Prostate gland (tissue), 2 donors: ENCODE measurements around the gene FBXO45. TPM values are rescaled to one million over a fixed set of nuclear protein-coding genes. Genes with fewer than 3 reads are reported as not detected.
"Not testable (repeated sequence)": the region's sequence is repeated elsewhere in the genome, so short reads cannot be mapped to it uniquely, and the experiment has no call there.

Source experiments
- DNase-seq: peaks from one replicate; pipeline ENCODE4 v3.0.0-alpha.2; 2019; ENCODE audit warnings: low spot score
- H3K27ac ChIP-seq, 2 donors: fragments of 200-600 bp; sonication (generic); 2 replicates each; pipeline ENCODE4 v1.5.1; 2017 to 2019
- H3K27me3 ChIP-seq: fragments of 200-600 bp; sonication (generic); replicated peaks from 2 replicates; pipeline ENCODE4 v1.5.1; 2019; ENCODE audit not compliant: insufficient read depth
- H3K36me3 ChIP-seq, 2 donors: fragments of 200-600 bp; sonication (generic); 1 replicate in 1 of 2; 2 replicates in 1 of 2; pipeline versions ENCODE4 v1.5.1 to v1.8.1; 2017 to 2019
- H3K4me1 ChIP-seq: fragments of 200-600 bp; sonication (generic); replicated peaks from 2 replicates; pipeline ENCODE4 v1.5.1; 2019
- H3K4me3 ChIP-seq, 2 donors: fragments of 200-600 bp; sonication (generic); 2 replicates each; pipeline ENCODE4 v1.5.1; 2017 to 2019
- H3K9me3 ChIP-seq: fragments of 200-600 bp; sonication (generic); 2 replicates; pipeline ENCODE4 v1.5.1; 2017
- POLR2A ChIP-seq: fragments of 450-650 bp; IDR thresholded peaks from one replicate; pipeline ENCODE4 v1.6.1; 2016; ENCODE audit warnings: antibody characterized with exemption, mild to moderate bottlenecking
- POLR2AphosphoS5 ChIP-seq: sonication (generic); formaldehyde crosslinking; IDR thresholded peaks from one replicate; pipeline ENCODE4 v1.6.1; 2017; ENCODE audit warnings: antibody characterized with exemption
- WGBS: methylation state at CpG from one replicate; pipeline ENCODE4 v1.1.5; 2018; 5-methylcytosine and 5-hydroxymethylcytosine counted together
- intact Hi-C: fragments of 100-400 bp; cut with DNase I; formaldehyde crosslinking; loops from one replicate; pipeline ENCODE4 v1.14.2; 2022
- small RNA-seq, 2 donors: library from RNA; depleted of rRNA; stranded (forward); fragments of <200 nt; gene quantifications; one replicate each; pipeline ENCODE3, GENCODE V24; 2016
- total RNA-seq, 2 donors: library from RNA; depleted of rRNA; stranded (reverse); fragments of >200 nt; gene quantifications; one replicate each; pipeline ENCODE4 v1.1.0, GENCODE V29; 2016
- TF ChIP-seq, protein P1 (sequence below), 4 experiments: fragments of 200-600 bp in 2 of 4; fragments of 450-650 bp in 2 of 4; sonication (generic) in 2 of 4; IDR thresholded peaks; 1 replicate in 3 of 4; 2 replicates in 1 of 4; pipeline ENCODE4 v1.5.1; 2016 to 2019; ENCODE audit warnings: antibody characterized with exemption in 4 of 4, mild to moderate bottlenecking in 2 of 4, moderate library complexity in 2 of 4

FBXO45 gene
- total RNA-seq, 2 donors from 2014 or later, result 5.7 to 6.1 TPM

DNA sequence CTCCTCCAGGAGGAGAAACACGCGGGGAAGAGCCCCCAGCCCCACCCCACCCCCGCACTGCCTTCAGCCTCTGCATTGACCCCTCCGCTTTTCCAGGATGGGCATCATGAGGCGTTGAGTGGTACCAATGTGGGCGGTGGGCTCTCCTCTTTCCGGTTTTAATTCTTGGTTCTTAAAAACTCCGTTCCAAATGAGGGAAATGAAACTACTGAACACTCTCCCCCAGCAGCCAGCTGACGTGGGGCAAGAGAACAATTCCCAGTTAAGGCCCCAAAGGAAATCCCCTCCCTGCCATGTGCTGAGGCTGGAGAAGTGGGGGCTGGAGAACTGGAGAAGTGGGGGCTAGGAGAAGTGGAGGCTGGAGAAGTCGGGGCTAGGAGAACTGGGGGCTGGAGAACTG, 65.8 kb downstream of the FBXO45 start:
- H3K4me1 ChIP-seq, result no peaks in the 10 kb centered on the region
- WGBS, result 81% methylated on average over 10 of the region's 10 CpGs
- intact Hi-C loops, result no loop called here
- H3K27ac ChIP-seq, result no peak overlapping the region
- no peaks in the 10 kb centered on the region for H3K36me3 ChIP-seq
- H3K4me3 ChIP-seq, result no peak overlapping the region
- no peaks in the 10 kb centered on the region for H3K9me3 ChIP-seq
- DNase-seq, result no peak
- TF ChIP-seq POLR2AphosphoS5, result no peak
- no peak for TF ChIP-seq POLR2A
- TF ChIP-seq, protein P1, sequence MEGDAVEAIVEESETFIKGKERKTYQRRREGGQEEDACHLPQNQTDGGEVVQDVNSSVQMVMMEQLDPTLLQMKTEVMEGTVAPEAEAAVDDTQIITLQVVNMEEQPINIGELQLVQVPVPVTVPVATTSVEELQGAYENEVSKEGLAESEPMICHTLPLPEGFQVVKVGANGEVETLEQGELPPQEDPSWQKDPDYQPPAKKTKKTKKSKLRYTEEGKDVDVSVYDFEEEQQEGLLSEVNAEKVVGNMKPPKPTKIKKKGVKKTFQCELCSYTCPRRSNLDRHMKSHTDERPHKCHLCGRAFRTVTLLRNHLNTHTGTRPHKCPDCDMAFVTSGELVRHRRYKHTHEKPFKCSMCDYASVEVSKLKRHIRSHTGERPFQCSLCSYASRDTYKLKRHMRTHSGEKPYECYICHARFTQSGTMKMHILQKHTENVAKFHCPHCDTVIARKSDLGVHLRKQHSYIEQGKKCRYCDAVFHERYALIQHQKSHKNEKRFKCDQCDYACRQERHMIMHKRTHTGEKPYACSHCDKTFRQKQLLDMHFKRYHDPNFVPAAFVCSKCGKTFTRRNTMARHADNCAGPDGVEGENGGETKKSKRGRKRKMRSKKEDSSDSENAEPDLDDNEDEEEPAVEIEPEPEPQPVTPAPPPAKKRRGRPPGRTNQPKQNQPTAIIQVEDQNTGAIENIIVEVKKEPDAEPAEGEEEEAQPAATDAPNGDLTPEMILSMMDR (IDR thresholded peaks at IDR 0.05), result no peak
- no peaks in the 10 kb centered on the region for H3K27me3 ChIP-seq

DNA sequence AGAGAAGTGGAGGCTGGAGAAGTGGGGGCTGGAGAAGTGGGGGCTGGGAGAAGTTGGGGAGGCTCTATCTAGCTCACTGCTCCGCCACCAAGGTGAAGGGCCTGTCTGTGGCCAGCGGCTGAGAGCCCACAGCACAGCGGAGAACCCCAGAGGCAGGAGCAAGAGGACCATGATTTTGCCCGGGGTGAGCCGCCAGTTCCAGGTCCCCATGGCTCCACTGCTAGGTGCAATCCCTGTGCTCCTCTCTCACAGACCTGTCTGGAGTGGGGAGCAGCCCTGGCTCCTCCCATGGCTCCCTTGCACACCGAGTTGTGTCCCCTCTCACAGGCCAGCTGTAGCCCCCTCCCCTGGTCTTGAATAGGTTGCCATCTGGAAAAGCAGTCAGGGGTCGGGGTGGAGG, 66.4 kb downstream of the FBXO45 start:
- DNase-seq, result no peak
- Histone ChIP-seq H3K4me1 (no peaks in the 10 kb centered on the region), H3K9me3 (no peaks in the 10 kb centered on the region), H3K4me3 (no peak overlapping the region), H3K27me3 (no peaks in the 10 kb centered on the region), H3K27ac (no peak overlapping the region), H3K36me3 (no peaks in the 10 kb centered on the region)
- TF ChIP-seq POLR2AphosphoS5 (no peak), POLR2A (no peak)
- TF ChIP-seq, protein P1 (IDR thresholded peaks at IDR 0.05), result no peak
- intact Hi-C loops, result no loop called here
- 82% methylated on average over 7 of the region's 7 CpGs for WGBS

DNA sequence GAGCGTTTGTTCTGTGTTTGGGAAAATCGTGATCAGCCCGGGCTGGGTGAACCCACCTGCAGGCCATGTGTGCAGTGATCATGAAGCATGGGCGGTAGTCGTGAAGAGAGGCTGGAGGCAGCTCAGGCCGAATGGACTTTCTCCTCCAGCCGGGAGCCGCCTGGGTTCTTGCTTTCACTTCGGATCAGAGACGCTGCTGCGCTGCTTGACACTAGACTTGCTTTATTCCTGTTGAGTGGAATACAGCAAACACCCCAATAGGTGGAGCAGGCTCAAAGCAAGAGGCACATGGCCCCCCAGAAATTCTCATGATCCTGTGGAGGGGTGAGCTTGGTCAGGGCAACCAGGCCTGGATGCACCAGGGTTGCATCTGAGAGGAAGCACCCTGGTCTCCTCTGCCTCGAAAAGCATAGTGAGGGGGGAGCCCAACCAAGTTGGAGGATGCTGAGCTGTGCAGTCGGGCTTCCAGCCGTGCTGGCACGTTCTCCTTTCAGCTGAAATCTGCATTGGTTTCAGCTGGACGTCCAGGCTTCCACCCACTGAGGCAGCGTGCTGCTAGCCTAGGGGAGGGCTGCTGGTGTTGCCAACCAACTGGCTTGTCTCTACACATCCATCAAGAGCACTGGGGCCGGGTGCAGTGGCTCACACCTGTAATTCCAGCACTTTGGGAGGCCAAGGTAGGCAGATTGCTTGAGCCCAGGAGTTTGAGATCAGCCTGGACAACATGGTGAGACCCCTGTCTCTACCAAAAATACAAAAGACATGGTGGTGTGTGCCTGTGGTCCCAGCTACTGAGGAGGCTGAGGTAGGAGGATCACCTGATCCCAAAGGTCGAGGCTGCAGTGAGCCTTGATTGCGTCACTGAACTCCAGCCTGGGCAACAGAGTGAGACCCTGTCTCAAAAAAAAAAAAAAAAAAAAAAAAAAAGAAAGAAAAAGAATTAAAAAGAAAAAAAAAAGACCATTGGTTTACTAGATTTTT, 68.2 kb downstream of the FBXO45 start:
- Histone ChIP-seq H3K36me3 (no peaks in the 10 kb centered on the region), H3K9me3 (no peaks in the 10 kb centered on the region), H3K4me1 (no peaks in the 10 kb centered on the region), H3K4me3 (no peak overlapping the region), H3K27me3 (no peaks in the 10 kb centered on the region), H3K27ac (no peak overlapping the region)
- DNase-seq, result no peak
- WGBS, result 75% methylated on average over 19 of the region's 20 CpGs
- intact Hi-C loops, result no loop called here
- TF ChIP-seq POLR2A (no peak), POLR2AphosphoS5 (no peak)
- TF ChIP-seq, protein P1 (IDR thresholded peaks at IDR 0.05), result no peak

DNA sequence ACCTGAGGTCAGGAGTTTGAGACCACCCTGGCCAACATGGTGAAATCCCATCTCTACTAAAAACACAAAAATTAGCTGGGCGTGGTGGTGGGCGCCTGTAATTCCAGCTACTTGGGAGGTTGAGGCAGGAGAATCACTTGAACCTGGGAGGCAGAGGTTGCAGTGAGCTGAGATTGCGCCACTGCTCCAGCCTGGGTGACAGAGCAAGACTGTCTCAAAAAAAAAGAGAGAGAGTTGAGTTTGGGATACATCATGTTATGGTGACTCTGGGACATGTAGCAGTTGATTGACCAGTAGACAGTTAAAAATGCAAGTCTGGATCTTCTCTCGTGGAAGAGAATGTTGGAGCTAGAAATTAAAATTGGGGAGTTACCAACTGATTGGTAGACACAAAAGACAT, 69.5 kb downstream of the FBXO45 start:
- H3K27ac ChIP-seq, H3K36me3 ChIP-seq, intact Hi-C loops, H3K27me3 ChIP-seq, DNase-seq, H3K4me1 ChIP-seq, H3K4me3 ChIP-seq, H3K9me3 ChIP-seq: not testable (repeated sequence)
- 89% methylated on average over 4 of the region's 4 CpGs for WGBS

Small RNA genes lying within 50 kb of the gene (small RNA-seq; reads per million reads assigned to genes)
- 0 reads per million in 2 donors for gene RPS29P3

Other genes starting within 250 kb of the FBXO45 start
- not detected for gene TM4SF19, start 230.3 kb upstream of the FBXO45 start, total RNA-seq
- 10 to 100 TPM; 19.1 to 36.9 TPM for gene UBXN7, start 136.2 kb upstream of the FBXO45 start, total RNA-seq
- gene RNF168, start 64.9 kb upstream of the FBXO45 start, total RNA-seq, result 10 to 100 TPM; 17.1 to 30.6 TPM
- gene SMCO1, start 53.3 kb upstream of the FBXO45 start, total RNA-seq, result not detected
- gene WDR53, start 106 bp upstream of the FBXO45 start, total RNA-seq, result 10 to 100 TPM in 1 of 2 donors, 1 to 10 TPM in 1; 8.4 to 17.3 TPM
- gene NRROS, start 71.0 kb downstream of the FBXO45 start, total RNA-seq, result 1 to 10 TPM; 2.0 to 5.5 TPM
- gene CEP19, start 143.6 kb downstream of the FBXO45 start, total RNA-seq, result 1 to 10 TPM; 2.2 to 6.3 TPM
- 10 to 100 TPM; 32.6 to 60.4 TPM for gene PIGX, start 143.7 kb downstream of the FBXO45 start, total RNA-seq
- 10 to 100 TPM; 37.4 to 48.3 TPM for gene PAK2, start 171.2 kb downstream of the FBXO45 start, total RNA-seq